Measurements from ENCODE around the gene CAPZA2.
"Not testable (repeated sequence)": the region's sequence is repeated elsewhere in the genome, so short reads cannot be mapped to it uniquely, and the experiment has no call there.

The CAPZA2 gene

GRCh38 chr7:116955340-116955739, 93.0 kb downstream of the CAPZA2 start:
- DNase-seq (ENCODE audit: low spot score) = no peak

- peak; percentile 11 for DNase-seq (ENCODE audit: low spot score)
Observed at GRCh38 chr7:116955801-116956476, 93.6 kb downstream of the CAPZA2 start.

- no peak for DNase-seq (ENCODE audit: low spot score)
Observed at GRCh38 chr7:116956477-116956804, 94.1 kb downstream of the CAPZA2 start.

GRCh38 chr7:116957874-116958273, 95.5 kb downstream of the CAPZA2 start:
- no peak for DNase-seq (ENCODE audit: low spot score)

DNA sequence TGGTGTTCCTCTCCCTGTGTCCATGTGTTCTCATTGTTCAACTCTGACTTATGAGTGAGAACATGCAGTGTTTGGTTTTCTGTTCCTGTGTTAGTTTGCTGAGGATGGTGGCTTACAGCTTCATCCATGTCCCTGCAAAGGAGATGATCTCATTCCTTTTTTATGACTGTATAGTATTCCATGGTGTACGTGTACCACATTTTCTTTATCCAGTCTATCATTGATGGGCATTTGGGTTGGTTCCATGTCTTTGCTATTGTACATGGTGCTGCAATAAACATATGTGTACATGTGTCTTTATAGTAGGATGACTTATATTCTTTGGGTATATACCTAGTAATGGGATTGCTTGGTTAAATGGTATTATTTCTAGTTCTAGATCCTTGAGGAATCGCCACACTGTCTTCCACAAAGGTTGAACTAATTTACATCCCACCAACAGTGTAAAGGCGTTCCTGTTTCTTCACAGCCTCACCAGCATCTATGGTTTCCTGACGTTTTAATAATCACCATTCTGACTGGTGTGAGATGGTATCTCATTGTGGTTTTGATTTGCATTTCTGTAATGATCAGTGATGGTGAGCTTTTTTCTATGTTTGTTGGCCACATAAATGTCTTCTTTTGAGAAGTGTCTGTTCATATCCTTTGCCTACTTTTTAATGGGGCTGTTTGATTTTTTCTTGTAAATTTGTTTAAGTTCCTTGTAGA, 99.7 kb downstream of the CAPZA2 start:
- not testable (repeated sequence) for DNase-seq (ENCODE audit: low spot score)

DNA sequence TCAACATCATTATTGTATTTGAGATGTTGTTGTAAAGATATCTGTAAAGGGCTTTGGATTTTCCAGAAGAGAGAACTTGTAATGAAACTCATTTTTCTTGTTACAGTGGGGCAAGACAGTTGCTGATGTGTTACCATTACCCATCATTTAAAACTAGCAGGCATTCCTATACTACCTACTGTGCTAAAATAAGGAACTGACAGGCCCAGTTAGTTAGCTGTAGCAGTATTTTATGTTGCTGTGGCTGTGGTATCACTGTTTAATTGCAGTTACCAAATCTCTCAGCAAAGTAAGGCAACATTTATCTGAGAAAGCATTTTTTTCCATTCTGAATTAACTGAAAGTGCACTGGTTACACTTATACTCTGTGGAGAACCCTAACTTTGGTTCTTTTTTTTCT, 100.8 kb downstream of the CAPZA2 start:
- DNase-seq (ENCODE audit: low spot score) = no peak

DNA sequence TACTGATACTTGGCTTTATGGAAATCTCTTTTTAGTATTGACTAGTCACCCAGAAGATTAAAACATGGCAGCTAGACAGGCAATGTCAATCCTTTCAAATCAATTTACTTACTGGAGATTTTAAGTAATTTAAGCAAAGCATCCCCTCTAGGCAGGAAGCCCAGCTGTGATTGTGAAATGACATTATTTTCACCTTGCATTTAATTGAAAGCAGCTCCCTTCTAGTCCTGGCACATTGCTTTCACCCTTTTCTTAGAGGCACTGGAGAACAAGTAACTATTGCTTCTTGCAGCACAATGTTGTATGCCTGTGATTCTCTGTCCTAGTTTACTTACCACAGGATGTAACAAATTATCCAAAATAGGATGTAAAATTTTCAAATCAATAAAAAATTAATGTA, 104.2 kb downstream of the CAPZA2 start:
- DNase-seq (ENCODE audit: low spot score) = no peak

DNA sequence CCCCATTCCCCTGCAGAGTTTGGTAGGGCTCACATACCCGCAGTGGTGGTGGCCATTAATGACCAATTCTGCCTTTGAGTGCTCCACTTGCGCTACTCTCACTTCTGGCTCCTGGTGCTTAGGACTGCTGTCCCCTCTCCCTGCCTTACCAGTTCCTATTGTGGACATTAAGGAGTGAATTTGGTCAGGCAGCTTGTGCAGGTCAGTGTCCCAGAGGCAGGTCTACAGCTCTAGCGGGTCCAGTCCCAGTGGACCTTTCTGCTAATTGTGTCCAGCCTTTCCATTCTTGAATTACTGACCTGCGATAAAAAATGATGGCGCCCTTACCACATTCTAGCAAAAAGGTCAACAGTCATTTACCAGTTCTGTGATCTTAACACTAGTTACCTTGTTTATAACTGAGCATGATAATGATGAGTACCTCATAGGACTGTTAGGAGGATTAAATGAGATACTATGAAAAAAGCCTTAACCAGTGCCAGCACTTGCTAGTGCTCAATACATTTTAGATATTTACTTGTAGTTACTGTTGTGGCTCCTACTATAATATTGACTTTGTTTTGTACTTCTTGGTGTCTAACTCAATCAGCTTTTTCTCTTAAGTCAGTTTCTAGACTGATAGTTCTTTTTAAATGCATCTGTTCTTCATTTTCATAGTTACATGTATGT, 105.0 kb downstream of the CAPZA2 start:
- no peak for DNase-seq (ENCODE audit: low spot score)

DNA sequence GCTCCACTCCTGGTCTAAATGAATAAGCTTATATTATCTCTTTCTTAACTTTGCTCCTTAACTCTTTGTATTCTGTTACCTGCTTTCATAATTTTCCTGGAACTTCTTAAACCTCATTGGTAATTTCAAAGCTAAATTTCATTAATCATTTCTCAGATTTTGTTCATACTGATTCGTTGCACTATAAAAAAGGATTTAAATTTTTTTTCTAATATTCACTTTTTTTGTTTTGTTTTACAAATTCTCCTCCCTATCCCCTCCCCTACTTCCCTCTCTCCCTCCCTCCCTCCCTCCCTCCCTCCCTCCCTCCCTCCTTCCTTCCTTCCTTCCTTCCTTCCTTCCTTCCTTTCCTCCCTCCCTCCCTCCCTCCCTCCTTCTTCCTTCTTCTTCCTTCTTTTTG, 105.6 kb downstream of the CAPZA2 start:
- no peak for DNase-seq (ENCODE audit: low spot score)

GRCh38 chr7:116968631-116969030, 106.2 kb downstream of the CAPZA2 start:
- DNase-seq (ENCODE audit: low spot score) = no peak

- no peak for DNase-seq (ENCODE audit: low spot score)
Observed at GRCh38 chr7:116969371-116969902, 107.0 kb downstream of the CAPZA2 start.

GRCh38 chr7:116970238-116970910, 108.0 kb downstream of the CAPZA2 start:
- DNase-seq (ENCODE audit: low spot score) = no peak

GRCh38 chr7:116971153-116971552, 108.8 kb downstream of the CAPZA2 start:
- not testable (repeated sequence) for DNase-seq (ENCODE audit: low spot score)
